Neural progenitor cell (in vitro differentiated cells): ENCODE measurements around the gene MAP3K6. TPM values are rescaled to one million over a fixed set of nuclear protein-coding genes. Genes with fewer than 3 reads are reported as not detected.

ENCODE experiments used
- DNase-seq: peaks from one replicate; pipeline ENCODE4 v3.0.0-alpha.2; 2016; ENCODE audit warnings: low spot score
- H2AFZ ChIP-seq: fragments of 200-600 bp; sonication (generic); replicated peaks from 2 replicates; pipeline ENCODE4 v1.6.1; 2016; ENCODE audit warnings: antibody characterized with exemption
- H3F3A ChIP-seq: fragments of 200-600 bp; sonication (generic); 2 replicates; pipeline ENCODE4 v1.6.1; 2016; ENCODE audit warnings: antibody characterized with exemption, low read depth
- H3K27ac ChIP-seq: fragments of 200-600 bp; sonication (generic); 2 replicates; pipeline ENCODE4 v1.5.1; 2016; ENCODE audit warnings: mild to moderate bottlenecking
- H3K27me3 ChIP-seq: fragments of 200-600 bp; sonication (generic); 2 replicates; pipeline ENCODE4 v1.6.1; 2016; ENCODE audit warnings: mild to moderate bottlenecking, moderate library complexity
- H3K36me3 ChIP-seq: fragments of 200-600 bp; sonication (generic); 2 replicates; pipeline ENCODE4 v1.5.1; 2016
- H3K4me1 ChIP-seq: fragments of 200-600 bp; sonication (generic); 2 replicates; pipeline ENCODE4 v1.6.1; 2016; ENCODE audit warnings: mixed run types
- H3K4me2 ChIP-seq: fragments of 200-600 bp; sonication (generic); 2 replicates; pipeline ENCODE4 v1.6.1; 2016
- H3K4me3 ChIP-seq: fragments of 200-600 bp; sonication (generic); 2 replicates; pipeline ENCODE4 v1.5.1; 2016
- H3K79me2 ChIP-seq: fragments of 200-600 bp; sonication (generic); 2 replicates; pipeline ENCODE4 v1.6.1; 2016; ENCODE audit warnings: low read depth
- H3K9ac ChIP-seq: fragments of 200-600 bp; sonication (generic); 2 replicates; pipeline ENCODE4 v1.6.1; 2016
- H3K9me3 ChIP-seq: fragments of 200-600 bp; sonication (generic); 2 replicates; pipeline ENCODE4 v1.5.1; 2016; ENCODE audit warnings: low read depth
- H4K20me1 ChIP-seq: fragments of 200-600 bp; sonication (generic); 2 replicates; pipeline ENCODE4 v1.6.1; 2016; ENCODE audit warnings: low read depth
- H3K27ac Mint-ChIP-seq: 3 replicates; pipeline ENCODE4 v1.8.0; 2021; ENCODE audit warnings: mixed read lengths
- H3K27me3 Mint-ChIP-seq: 2 replicates; pipeline ENCODE4 v1.8.0; 2022; ENCODE audit warnings: low read depth, mild to moderate bottlenecking, inconsistent platforms, moderate library complexity, mixed read lengths; ENCODE audit not compliant: insufficient read depth
- H3K36me3 Mint-ChIP-seq: 3 replicates; pipeline ENCODE4 v1.8.0; 2021; ENCODE audit warnings: mixed read lengths
- H3K4me1 Mint-ChIP-seq: 3 replicates; pipeline ENCODE4 v1.8.0; 2021; ENCODE audit warnings: mixed read lengths
- H3K4me3 Mint-ChIP-seq: 3 replicates; pipeline ENCODE4 v1.8.0; 2021; ENCODE audit warnings: mild to moderate bottlenecking, moderate library complexity, mixed read lengths
- H3K9me3 Mint-ChIP-seq: 3 replicates; pipeline ENCODE4 v1.8.0; 2020; ENCODE audit warnings: mixed read lengths
- EZH2 ChIP-seq: fragments of 200-600 bp; sonication (generic); IDR thresholded peaks from 2 replicates; pipeline ENCODE4 v1.6.1; 2017; ENCODE audit warnings: antibody characterized with exemption, mild to moderate bottlenecking, moderate library complexity
- EZH2phosphoT487 ChIP-seq: fragments of 200-600 bp; sonication (generic); IDR thresholded peaks from 2 replicates; pipeline ENCODE4 v1.6.1; 2017; ENCODE audit warnings: antibody characterized with exemption
- total RNA-seq: library from RNA; depleted of rRNA; stranded (reverse); fragments of >200 nt; gene quantifications from 2 replicates; pipeline ENCODE4 v1.2.3, GENCODE V29; 2015; ENCODE audit warnings: low replicate concordance
- TF ChIP-seq, protein P1 (sequence below): fragments of 200-600 bp; sonication (generic); IDR thresholded peaks from 2 replicates; pipeline ENCODE4 v1.5.1; 2017; ENCODE audit warnings: antibody characterized with exemption, mild to moderate bottlenecking

The MAP3K6 gene
- total RNA-seq, 1 donor from 2014 or later: 1.9 TPM

DNA sequence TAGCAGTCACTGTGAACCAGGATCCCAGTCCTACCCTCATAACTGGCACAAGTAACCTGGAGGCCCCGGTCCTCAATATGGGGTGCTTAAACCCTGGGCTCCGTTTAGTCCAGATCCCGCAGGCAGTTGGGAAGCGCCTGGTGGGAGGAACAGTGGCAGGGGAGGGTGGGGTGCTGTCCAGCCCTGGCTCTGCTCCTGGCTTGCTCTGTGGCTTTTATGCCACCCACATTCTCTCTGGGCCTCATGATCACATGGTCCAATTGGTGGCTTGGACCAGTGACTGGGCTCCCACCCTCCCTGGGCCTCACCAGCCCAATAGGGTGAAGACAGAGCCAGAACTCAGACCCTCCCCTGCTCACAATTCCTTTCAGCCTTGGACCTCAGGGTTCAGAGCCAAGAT lies 13.5 kb upstream of the MAP3K6 start:
- Histone ChIP-seq H3K4me2 (no peak overlapping the region), H3K27ac (no peak overlapping the region), H3K9me3 (no peaks in the 10 kb centered on the region), H3K4me1 (no peaks in the 10 kb centered on the region), H3K27me3 (peaks cover 27% of the 10 kb centered on the region), H3K79me2 (no peaks in the 10 kb centered on the region), H3F3A (no peaks in the 10 kb centered on the region), H2AFZ (no peak overlapping the region), H4K20me1 (no peaks in the 10 kb centered on the region), H3K9ac (no peak overlapping the region), H3K36me3 (no peaks in the 10 kb centered on the region), H3K4me3 (no peak overlapping the region)
- DNase-seq: no peak
- Mint-ChIP-seq H3K4me3 (no peak overlapping the region), H3K4me1 (peaks cover 8% of the 10 kb centered on the region), H3K36me3 (no peaks in the 10 kb centered on the region), H3K9me3 (no peaks in the 10 kb centered on the region), H3K27me3 (peaks cover 9% of the 10 kb centered on the region), H3K27ac (no peak overlapping the region)
- TF ChIP-seq, protein P1, sequence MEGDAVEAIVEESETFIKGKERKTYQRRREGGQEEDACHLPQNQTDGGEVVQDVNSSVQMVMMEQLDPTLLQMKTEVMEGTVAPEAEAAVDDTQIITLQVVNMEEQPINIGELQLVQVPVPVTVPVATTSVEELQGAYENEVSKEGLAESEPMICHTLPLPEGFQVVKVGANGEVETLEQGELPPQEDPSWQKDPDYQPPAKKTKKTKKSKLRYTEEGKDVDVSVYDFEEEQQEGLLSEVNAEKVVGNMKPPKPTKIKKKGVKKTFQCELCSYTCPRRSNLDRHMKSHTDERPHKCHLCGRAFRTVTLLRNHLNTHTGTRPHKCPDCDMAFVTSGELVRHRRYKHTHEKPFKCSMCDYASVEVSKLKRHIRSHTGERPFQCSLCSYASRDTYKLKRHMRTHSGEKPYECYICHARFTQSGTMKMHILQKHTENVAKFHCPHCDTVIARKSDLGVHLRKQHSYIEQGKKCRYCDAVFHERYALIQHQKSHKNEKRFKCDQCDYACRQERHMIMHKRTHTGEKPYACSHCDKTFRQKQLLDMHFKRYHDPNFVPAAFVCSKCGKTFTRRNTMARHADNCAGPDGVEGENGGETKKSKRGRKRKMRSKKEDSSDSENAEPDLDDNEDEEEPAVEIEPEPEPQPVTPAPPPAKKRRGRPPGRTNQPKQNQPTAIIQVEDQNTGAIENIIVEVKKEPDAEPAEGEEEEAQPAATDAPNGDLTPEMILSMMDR: no peak
- TF ChIP-seq EZH2: no peak

DNA sequence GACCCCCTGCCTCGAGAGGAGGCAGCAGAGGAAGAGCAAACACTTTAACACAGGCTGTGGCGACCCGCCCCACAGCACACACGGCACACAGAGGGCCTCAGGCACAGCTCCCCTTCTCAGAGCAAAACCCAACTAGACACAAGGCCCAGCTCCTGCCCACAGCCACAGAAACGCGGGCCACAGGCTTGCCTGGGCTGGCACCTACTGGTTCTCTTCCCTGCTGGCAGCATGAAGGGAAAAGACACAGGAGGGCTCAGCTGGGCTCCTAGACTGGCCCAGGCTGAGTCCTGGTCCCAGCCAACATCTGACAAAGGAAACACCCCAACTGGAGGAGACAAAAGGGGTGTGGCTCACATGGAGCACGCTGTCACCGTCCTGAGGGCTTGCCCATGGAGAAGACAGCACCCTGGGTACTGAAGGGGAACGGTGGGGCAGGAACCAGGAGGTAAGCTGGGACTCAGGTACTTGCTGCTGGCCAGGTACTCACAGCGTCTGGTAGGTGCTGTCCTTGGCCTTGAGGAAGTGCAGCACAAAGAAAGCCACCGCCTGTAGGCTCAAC lies 12.9 kb upstream of the MAP3K6 start:
- no peaks in the 10 kb centered on the region for H3K4me1 ChIP-seq
- no peaks in the 10 kb centered on the region for H3K9me3 ChIP-seq
- no peak overlapping the region for H3K4me3 ChIP-seq
- no peak overlapping the region for H3K27ac ChIP-seq
- H3K4me2 ChIP-seq: no peak overlapping the region
- TF ChIP-seq EZH2phosphoT487 (no peak), EZH2 (no peak)
- TF ChIP-seq, protein P1: no peak
- DNase-seq: no peak
- no peaks in the 10 kb centered on the region for H3K36me3 Mint-ChIP-seq
- no peak overlapping the region for H3K9ac ChIP-seq
- H3K27me3 ChIP-seq: peaks cover 27% of the 10 kb centered on the region
- no peaks in the 10 kb centered on the region for H3K9me3 Mint-ChIP-seq
- H3K27ac Mint-ChIP-seq: no peak overlapping the region
- no peak overlapping the region for H2AFZ ChIP-seq
- H3K4me3 Mint-ChIP-seq: no peak overlapping the region
- H4K20me1 ChIP-seq: no peaks in the 10 kb centered on the region
- H3F3A ChIP-seq: no peaks in the 10 kb centered on the region
- H3K4me1 Mint-ChIP-seq: peaks cover 8% of the 10 kb centered on the region
- H3K27me3 Mint-ChIP-seq: peaks cover 11% of the 10 kb centered on the region
- H3K79me2 ChIP-seq: no peaks in the 10 kb centered on the region
- H3K36me3 ChIP-seq: no peaks in the 10 kb centered on the region

DNA sequence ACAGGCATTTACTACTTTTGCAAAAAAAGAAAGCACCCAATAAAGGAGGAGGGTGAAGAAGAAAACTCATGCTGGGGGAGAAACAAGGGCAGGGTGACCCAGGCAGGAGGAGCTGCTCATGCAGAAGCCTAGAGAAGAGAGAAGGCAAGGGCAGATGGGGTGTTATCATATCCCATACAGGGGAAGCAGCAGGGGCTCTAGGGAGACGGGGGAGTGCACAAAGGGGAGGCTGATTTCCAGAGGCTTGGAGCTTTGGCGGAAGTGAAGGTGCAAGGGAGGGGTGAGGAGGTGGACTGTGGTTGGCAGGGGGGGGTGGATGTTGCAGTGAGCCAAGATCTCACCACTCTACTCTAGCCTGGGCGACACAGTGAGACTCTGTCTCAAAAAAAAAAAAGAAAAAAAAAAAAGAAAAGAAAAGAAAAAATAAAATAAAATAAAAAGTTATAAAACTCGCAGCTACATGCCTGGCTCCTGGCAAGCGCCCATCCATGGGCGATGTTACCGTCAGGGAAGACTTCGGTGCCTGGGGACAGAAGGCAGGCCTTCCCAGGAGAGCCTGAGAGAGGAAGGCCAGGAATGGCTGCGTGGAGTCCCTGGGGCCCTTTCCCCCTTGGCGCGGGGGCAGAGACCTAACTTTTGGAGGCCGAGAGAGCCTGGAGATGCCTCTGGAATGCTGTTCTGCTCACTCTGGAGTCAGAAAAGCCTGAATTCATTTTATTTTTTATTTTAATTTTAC lies 11.2 kb upstream of the MAP3K6 start:
- no peaks in the 10 kb centered on the region for H3K36me3 ChIP-seq
- TF ChIP-seq, protein P1: no peak
- TF ChIP-seq EZH2 (no peak), EZH2phosphoT487 (no peak)
- no peak overlapping the region for H3K9ac ChIP-seq
- Mint-ChIP-seq H3K27me3 (peaks cover 12% of the 10 kb centered on the region), H3K4me1 (peaks cover 6% of the 10 kb centered on the region), H3K27ac (no peak overlapping the region), H3K9me3 (no peaks in the 10 kb centered on the region), H3K36me3 (no peaks in the 10 kb centered on the region), H3K4me3 (peak overlapping the region; percentile 16)
- no peaks in the 10 kb centered on the region for H3F3A ChIP-seq
- H3K27ac ChIP-seq: no peak overlapping the region
- no peaks in the 10 kb centered on the region for H3K4me1 ChIP-seq
- H4K20me1 ChIP-seq: no peaks in the 10 kb centered on the region
- H3K4me3 ChIP-seq: no peak overlapping the region
- no peaks in the 10 kb centered on the region for H3K9me3 ChIP-seq
- DNase-seq: no peak
- peaks cover 24% of the 10 kb centered on the region for H3K27me3 ChIP-seq
- no peak overlapping the region for H3K4me2 ChIP-seq
- H2AFZ ChIP-seq: no peak overlapping the region
- H3K79me2 ChIP-seq: no peaks in the 10 kb centered on the region
